Osteoblast (primary cell): ENCODE results near the gene CAMTA1. TPM values are rescaled to one million over a fixed set of nuclear protein-coding genes. Genes with fewer than 3 reads are reported as not detected.

Experiments
- DNase-seq: peaks from one replicate; pipeline ENCODE4 v3.0.0; 2011; ENCODE audit warnings: low spot score, mixed read lengths; ENCODE audit not compliant: insufficient read length; ENCODE audit errors: missing footprints
- H2AFZ ChIP-seq: 2 replicates; pipeline ENCODE4 v1.6.0; 2011; ENCODE audit warnings: mild to moderate bottlenecking, low read length
- H3K27ac ChIP-seq: 2 replicates; pipeline ENCODE4 v1.5.1; 2011; ENCODE audit warnings: mild to moderate bottlenecking, low read depth, low read length, moderate library complexity
- H3K27me3 ChIP-seq: 2 replicates; pipeline ENCODE4 v1.6.0; 2012; ENCODE audit warnings: mild to moderate bottlenecking, control low read depth, inconsistent platforms, low read length, moderate library complexity; ENCODE audit not compliant: insufficient read depth
- H3K36me3 ChIP-seq: 2 replicates; pipeline ENCODE4 v1.5.1; 2011; ENCODE audit warnings: mild to moderate bottlenecking, low read length, control low read depth, moderate library complexity; ENCODE audit not compliant: insufficient read depth
- H3K4me1 ChIP-seq: 2 replicates; pipeline ENCODE4 v1.5.1; 2011; ENCODE audit warnings: mild to moderate bottlenecking, low read length, control low read depth, moderate library complexity; ENCODE audit not compliant: insufficient read depth
- H3K4me2 ChIP-seq: 2 replicates; pipeline ENCODE4 v1.6.0; 2011; ENCODE audit warnings: mild to moderate bottlenecking, low read length; ENCODE audit not compliant: insufficient read depth
- H3K4me3 ChIP-seq: fragments of 200-600 bp; sonication (generic); 3 replicates; pipeline ENCODE4 v1.5.1; 2012; ENCODE audit warnings: mild to moderate bottlenecking, low read length, inconsistent platforms; ENCODE audit not compliant: insufficient read depth
- H3K79me2 ChIP-seq: 2 replicates; pipeline ENCODE4 v1.6.0; 2012; ENCODE audit warnings: mild to moderate bottlenecking, low read length, control low read depth, inconsistent platforms; ENCODE audit not compliant: insufficient read depth
- H3K9me3 ChIP-seq: 2 replicates; pipeline ENCODE4 v1.5.1; 2011; ENCODE audit warnings: low read depth, low read length, control low read depth
- H4K20me1 ChIP-seq: 2 replicates; pipeline ENCODE4 v1.6.0; 2012; ENCODE audit warnings: mild to moderate bottlenecking, low read length, control low read depth; ENCODE audit not compliant: insufficient read depth
- total RNA-seq: library from RNA; depleted of rRNA; stranded (reverse); fragments of >200 nt; gene quantifications from 2 replicates; pipeline ENCODE4 v1.2.3, GENCODE V29; 2012
- TF ChIP-seq, protein P1 (sequence below): IDR thresholded peaks from 2 replicates; pipeline ENCODE4 v1.5.1; 2011; ENCODE audit warnings: mild to moderate bottlenecking, low read depth, low read length, moderate library complexity; ENCODE audit errors: extremely low read depth

Gene CAMTA1
- total RNA-seq, 1 donor: 47.4 TPM

DNA sequence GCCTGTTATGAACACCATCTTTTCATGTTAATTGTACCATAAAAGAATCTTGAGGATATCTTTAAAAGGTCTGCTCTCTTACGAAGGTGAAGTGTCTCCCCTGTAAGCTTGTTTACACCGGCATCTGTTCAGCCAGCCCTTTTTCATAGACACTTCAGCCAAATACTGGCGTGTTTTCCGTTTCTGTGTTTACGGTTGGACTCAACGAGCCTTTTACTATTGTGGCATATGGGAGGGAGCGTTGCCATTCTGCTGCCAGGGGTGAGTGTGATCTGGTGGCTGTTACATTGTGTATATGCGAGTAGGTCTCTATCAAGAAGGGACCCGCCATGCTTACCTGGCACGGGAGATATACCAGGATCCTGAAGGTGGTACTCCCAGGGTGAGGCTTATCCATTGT lies 433.8 kb downstream of the CAMTA1 start:
- TF ChIP-seq, protein P1, sequence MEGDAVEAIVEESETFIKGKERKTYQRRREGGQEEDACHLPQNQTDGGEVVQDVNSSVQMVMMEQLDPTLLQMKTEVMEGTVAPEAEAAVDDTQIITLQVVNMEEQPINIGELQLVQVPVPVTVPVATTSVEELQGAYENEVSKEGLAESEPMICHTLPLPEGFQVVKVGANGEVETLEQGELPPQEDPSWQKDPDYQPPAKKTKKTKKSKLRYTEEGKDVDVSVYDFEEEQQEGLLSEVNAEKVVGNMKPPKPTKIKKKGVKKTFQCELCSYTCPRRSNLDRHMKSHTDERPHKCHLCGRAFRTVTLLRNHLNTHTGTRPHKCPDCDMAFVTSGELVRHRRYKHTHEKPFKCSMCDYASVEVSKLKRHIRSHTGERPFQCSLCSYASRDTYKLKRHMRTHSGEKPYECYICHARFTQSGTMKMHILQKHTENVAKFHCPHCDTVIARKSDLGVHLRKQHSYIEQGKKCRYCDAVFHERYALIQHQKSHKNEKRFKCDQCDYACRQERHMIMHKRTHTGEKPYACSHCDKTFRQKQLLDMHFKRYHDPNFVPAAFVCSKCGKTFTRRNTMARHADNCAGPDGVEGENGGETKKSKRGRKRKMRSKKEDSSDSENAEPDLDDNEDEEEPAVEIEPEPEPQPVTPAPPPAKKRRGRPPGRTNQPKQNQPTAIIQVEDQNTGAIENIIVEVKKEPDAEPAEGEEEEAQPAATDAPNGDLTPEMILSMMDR: no peak
- H2AFZ ChIP-seq: no peak overlapping the region
- H3K4me1 ChIP-seq: peaks cover 17% of the 10 kb centered on the region
- no peak overlapping the region for H3K27ac ChIP-seq
- H3K4me2 ChIP-seq: no peak overlapping the region
- peak; percentile 68 for DNase-seq
- H3K79me2 ChIP-seq: no peaks in the 10 kb centered on the region
- no peak overlapping the region for H3K4me3 ChIP-seq
- H4K20me1 ChIP-seq: no peaks in the 10 kb centered on the region
- H3K36me3 ChIP-seq: no peaks in the 10 kb centered on the region
- H3K9me3 ChIP-seq: no peaks in the 10 kb centered on the region
- H3K27me3 ChIP-seq: no peaks in the 10 kb centered on the region

DNA sequence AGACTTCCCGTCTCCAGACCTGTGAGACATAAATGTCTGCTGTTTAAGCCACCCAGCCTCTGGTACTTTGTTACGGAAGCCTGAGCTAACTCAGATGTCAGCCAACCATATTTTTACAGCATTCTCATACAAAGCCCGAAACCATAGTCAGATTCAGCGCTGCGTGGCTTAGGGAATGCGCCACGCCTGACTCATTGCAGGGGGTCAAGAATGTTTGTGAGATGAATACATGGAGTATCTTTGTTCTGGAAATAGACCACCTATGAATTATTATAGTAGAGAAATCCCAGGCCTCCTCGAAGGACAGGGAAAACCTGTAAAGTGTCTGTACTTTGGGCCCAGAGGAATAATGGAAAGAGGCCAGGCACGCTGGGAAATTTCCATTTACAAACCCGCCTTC lies 434.8 kb downstream of the CAMTA1 start:
- H3K27me3 ChIP-seq: no peaks in the 10 kb centered on the region
- no peak overlapping the region for H3K4me3 ChIP-seq
- H3K79me2 ChIP-seq: no peaks in the 10 kb centered on the region
- TF ChIP-seq, protein P1: no peak
- peaks cover 24% of the 10 kb centered on the region for H3K4me1 ChIP-seq
- H3K36me3 ChIP-seq: no peaks in the 10 kb centered on the region
- peak overlapping the region; percentile 47 for H3K27ac ChIP-seq
- H3K4me2 ChIP-seq: no peak overlapping the region
- peak; percentile 4 for DNase-seq
- no peaks in the 10 kb centered on the region for H3K9me3 ChIP-seq
- no peaks in the 10 kb centered on the region for H4K20me1 ChIP-seq
- peak overlapping the region; percentile 27 for H2AFZ ChIP-seq

DNA sequence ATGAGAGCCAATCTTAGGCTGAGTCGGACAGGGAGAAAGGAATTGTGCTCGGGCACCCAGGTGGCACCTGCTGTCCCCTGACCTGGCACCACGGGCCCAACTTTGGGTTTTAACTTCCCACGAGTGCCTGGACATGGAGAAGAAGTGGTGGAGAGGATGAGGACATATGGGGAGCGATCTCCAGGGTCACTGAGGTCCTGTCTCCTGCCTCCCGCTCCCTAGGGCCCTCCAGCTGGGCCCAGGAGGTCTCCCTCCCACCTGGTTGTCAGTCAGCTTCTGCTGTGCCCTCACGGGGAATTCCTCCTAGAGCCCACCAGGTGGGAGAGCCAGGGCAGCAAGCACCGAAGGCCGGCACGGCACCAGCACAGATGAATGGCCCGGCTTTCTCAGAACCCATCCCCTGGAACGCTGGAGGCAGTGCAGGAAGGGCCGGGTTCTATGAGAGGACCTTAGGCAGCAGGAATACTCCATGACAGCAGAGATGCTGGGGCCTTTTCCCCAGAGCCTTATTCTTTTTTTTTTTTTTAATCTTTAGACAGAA lies 435.5 kb downstream of the CAMTA1 start:
- H2AFZ ChIP-seq: no peak overlapping the region
- H3K4me3 ChIP-seq: no peak overlapping the region
- no peaks in the 10 kb centered on the region for H3K9me3 ChIP-seq
- H3K27me3 ChIP-seq: no peaks in the 10 kb centered on the region
- no peaks in the 10 kb centered on the region for H3K79me2 ChIP-seq
- peaks cover 24% of the 10 kb centered on the region for H3K4me1 ChIP-seq
- no peaks in the 10 kb centered on the region for H4K20me1 ChIP-seq
- peak overlapping the region; percentile 47 for H3K27ac ChIP-seq
- no peak for DNase-seq
- TF ChIP-seq, protein P1: no peak
- no peaks in the 10 kb centered on the region for H3K36me3 ChIP-seq
- no peak overlapping the region for H3K4me2 ChIP-seq

DNA sequence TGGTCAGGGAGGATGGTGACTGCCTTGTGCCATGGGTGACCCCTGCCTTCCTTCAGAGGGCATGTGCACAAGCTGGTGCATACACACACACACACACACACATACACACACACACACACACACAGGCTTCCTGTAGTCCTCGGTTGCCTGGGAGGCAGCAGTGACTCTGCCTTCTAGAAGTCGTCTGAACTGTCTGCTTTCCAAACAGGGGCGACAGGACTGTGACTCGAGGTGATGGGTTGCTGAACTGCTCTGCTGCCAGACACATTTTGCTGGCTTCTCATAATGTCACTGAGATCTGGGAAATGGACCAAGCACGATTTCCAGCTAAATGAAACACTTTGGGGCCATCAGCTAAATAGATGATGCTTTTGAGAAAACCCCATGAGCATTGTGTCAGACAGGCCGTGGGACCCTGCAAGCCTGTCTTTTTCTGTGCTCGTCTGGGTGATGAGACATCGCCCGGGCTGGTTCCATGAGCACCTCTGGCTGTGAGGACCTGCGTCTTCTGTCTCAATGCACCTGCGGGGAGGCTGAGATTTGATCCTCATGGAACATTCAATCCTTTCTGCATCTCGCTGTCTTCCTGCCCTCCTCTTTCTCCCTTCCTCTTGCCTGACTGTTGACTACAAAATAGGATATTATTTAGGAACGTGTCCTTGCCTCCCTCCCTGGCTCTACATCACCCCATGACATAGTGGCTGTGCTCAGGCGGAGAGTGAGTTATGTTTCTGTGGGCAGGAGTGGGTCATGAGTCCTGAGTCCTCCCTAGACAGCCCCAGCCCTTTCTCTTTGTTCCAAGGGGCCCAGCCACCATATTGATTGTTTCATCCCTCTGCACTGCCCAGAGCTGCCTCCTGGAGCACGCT lies 436.8 kb downstream of the CAMTA1 start:
- Histone ChIP-seq H3K9me3 (no peaks in the 10 kb centered on the region), H3K79me2 (no peaks in the 10 kb centered on the region), H3K27ac (no peak overlapping the region), H3K4me1 (peaks cover 24% of the 10 kb centered on the region), H3K27me3 (no peaks in the 10 kb centered on the region), H4K20me1 (no peaks in the 10 kb centered on the region), H3K4me2 (no peak overlapping the region), H3K36me3 (no peaks in the 10 kb centered on the region), H2AFZ (no peak overlapping the region), H3K4me3 (no peak overlapping the region)
- TF ChIP-seq, protein P1: no peak
- no peak for DNase-seq
